Measurements from ENCODE around the gene TMEM245. TPM values are rescaled to one million over a fixed set of nuclear protein-coding genes. Genes with fewer than 3 reads are reported as not detected.

The TMEM245 gene
- total and polyA plus RNA-seq, 2 of the 13 experiments (the other 11 are each of a cell fraction or from before 2014, with no cell fraction given): 53.5 to 55.4 TPM

GRCh38 chr9:109161471-109161870 lies 41.7 kb upstream of the TMEM245 start:
- H3K79me2 ChIP-seq (ENCODE audit: insufficient read depth, low read length): no peaks in the 10 kb centered on the region
- CTCF ChIA-PET (ENCODE audit: low intra/inter-chr PET ratio, low total read pairs): no interaction called here
- H3K27me3 ChIP-seq (ENCODE audit: control insufficient read depth in 1 of 2, insufficient read depth in 2 of 2, low read length in 2 of 2): no peaks in the 10 kb centered on the region
- H3K4me2 ChIP-seq (ENCODE audit: low read depth, low read length): no peak overlapping the region
- H3K27ac ChIP-seq (ENCODE audit: extremely low read length, insufficient read depth, low read length): no peak overlapping the region
- peaks cover 14% of the 10 kb centered on the region for H3K4me1 ChIP-seq (ENCODE audit: insufficient read depth, low read length)
- 62% methylated on average over 3 of the region's 3 CpGs for WGBS (ENCODE audit: low lambda C conversion rate)
- no peak overlapping the region for H3K4me3 ChIP-seq (replicated peaks in 1 of 3; ENCODE audit: insufficient read depth in 1 of 3, low read depth in 2 of 3, low read length in 3 of 3)
- TF ChIP-seq FOXJ3 (CRISPR knock-in tag; IDR thresholded peaks at IDR 0.05; ENCODE audit: borderline replicate concordance) (no peak), NFYB (CRISPR knock-in tag; IDR thresholded peaks at IDR 0.05) (no peak), NRL (CRISPR knock-in tag; IDR thresholded peaks at IDR 0.05; ENCODE audit: borderline replicate concordance) (no peak), ZNF232 (CRISPR knock-in tag; IDR thresholded peaks at IDR 0.05; ENCODE audit: borderline replicate concordance) (no peak), E2F1 (CRISPR knock-in tag; IDR thresholded peaks at IDR 0.05) (no peak), ZSCAN9 (CRISPR knock-in tag; IDR thresholded peaks at IDR 0.05; ENCODE audit: borderline replicate concordance) (no peak), MIER2 (CRISPR knock-in tag; IDR thresholded peaks at IDR 0.05) (no peak), ZNF18 (CRISPR knock-in tag; IDR thresholded peaks at IDR 0.05; ENCODE audit: insufficient replicate concordance) (no peak), ZNF256 (CRISPR knock-in tag; conservative IDR thresholded peaks at IDR 0.05) (no peak), MAX (IDR thresholded peaks at IDR 0.05) (no peak), JARID2 (CRISPR knock-in tag; IDR thresholded peaks at IDR 0.05; ENCODE audit: insufficient replicate concordance) (no peak), ZNF737 (CRISPR knock-in tag; IDR thresholded peaks at IDR 0.05; ENCODE audit: borderline replicate concordance) (no peak), ZNF850 (CRISPR knock-in tag; conservative IDR thresholded peaks at IDR 0.05) (no peak), ZNF891 (CRISPR knock-in tag; IDR thresholded peaks at IDR 0.05) (no peak), PTBP1 (IDR thresholded peaks at IDR 0.05; ENCODE audit: low read depth, low read length, poor library complexity, severe bottlenecking) (no peak), FOXA1 (IDR thresholded peaks at IDR 0.05) (no peak), FOXA1 (CRISPR knock-in tag; IDR thresholded peaks at IDR 0.05) (no peak), CCAR2 (optimal IDR thresholded peaks at IDR 0.05; ENCODE audit: low read depth, low read length) (no peak), SP1 (IDR thresholded peaks at IDR 0.05) (no peak), SP1 (CRISPR knock-in tag; IDR thresholded peaks at IDR 0.05) (no peak)
- FAIRE-seq (no peak), ATAC-seq (no peak), DNase-seq (ENCODE audit: low spot score) (no peak)
- H3K9ac ChIP-seq (ENCODE audit: insufficient read depth, low read depth, low read length): no peak overlapping the region
- intact Hi-C loops (cut with micrococcal nuclease; ENCODE audit: unreplicated experiment): no loop called here
- no peaks in the 10 kb centered on the region for H4K20me1 ChIP-seq (ENCODE audit: insufficient read depth, low read length)
- no TSS peak for BruUV-seq (replicated peaks)
- POLR2A ChIA-PET: no interaction called here
- in situ Hi-C loops (cut with HindIII; ENCODE audit: extremely low pct_ligation_motif_present, low pct_unique_long_range_greater_than_20kb): no loop called here
- H2AFZ ChIP-seq (ENCODE audit: low read length): no peak overlapping the region
- no peaks in the 10 kb centered on the region for H3K36me3 ChIP-seq (replicated peaks in 1 of 2; ENCODE audit: control insufficient read depth in 1 of 2, insufficient read depth in 2 of 2, low read length in 2 of 2)
- H3K9me3 ChIP-seq (ENCODE audit: low read length): no peaks in the 10 kb centered on the region

Measured in HepG2 (cell line).